MM.1S (cell line): Measurements from ENCODE around the gene TMEM121.
"Not testable (repeated sequence)": the region's sequence is repeated elsewhere in the genome, so short reads cannot be mapped to it uniquely, and the experiment has no call there.

Experiments used
- EZH2 ChIP-seq: fragments of 300-600 bp; sonication (generic); optimal IDR thresholded peaks from 2 replicates; pipeline ENCODE3; 2017; ENCODE audit warnings: low read depth, mild to moderate bottlenecking, antibody characterized with exemption, low read length, mixed read lengths
- EZH2phosphoT487 ChIP-seq: fragments of 300-600 bp; sonication (generic); IDR thresholded peaks from 2 replicates; pipeline ENCODE4 v1.6.1; 2018; ENCODE audit warnings: antibody characterized with exemption, low read length
- TF ChIP-seq, protein P1 (sequence below): fragments of 300-600 bp; sonication (generic); IDR thresholded peaks from 2 replicates; pipeline ENCODE4 v1.5.1; 2016; ENCODE audit warnings: antibody characterized with exemption, low read length, mixed read lengths

DNA sequence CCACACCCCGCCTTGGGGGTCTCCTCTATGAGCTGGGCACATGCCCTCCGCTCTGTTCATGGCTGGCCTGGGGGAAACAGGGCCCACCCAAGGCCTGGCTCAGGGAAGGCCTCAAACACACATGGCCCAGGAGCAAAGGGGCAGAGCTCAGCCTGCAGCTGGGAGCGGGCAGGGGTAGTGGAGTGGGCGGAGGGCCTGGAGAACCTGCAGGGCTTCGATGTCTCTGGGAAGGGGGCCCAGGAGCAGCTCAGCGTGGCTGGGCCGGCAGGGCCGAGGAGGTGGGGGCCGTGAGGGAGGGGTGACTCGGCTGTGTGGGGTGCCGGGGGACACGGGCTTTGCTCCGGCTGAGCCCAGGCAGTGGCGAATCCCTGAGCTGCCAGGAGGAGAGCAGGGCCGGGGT lies 47.5 kb downstream of the TMEM121 start:
- TF ChIP-seq, protein P1, sequence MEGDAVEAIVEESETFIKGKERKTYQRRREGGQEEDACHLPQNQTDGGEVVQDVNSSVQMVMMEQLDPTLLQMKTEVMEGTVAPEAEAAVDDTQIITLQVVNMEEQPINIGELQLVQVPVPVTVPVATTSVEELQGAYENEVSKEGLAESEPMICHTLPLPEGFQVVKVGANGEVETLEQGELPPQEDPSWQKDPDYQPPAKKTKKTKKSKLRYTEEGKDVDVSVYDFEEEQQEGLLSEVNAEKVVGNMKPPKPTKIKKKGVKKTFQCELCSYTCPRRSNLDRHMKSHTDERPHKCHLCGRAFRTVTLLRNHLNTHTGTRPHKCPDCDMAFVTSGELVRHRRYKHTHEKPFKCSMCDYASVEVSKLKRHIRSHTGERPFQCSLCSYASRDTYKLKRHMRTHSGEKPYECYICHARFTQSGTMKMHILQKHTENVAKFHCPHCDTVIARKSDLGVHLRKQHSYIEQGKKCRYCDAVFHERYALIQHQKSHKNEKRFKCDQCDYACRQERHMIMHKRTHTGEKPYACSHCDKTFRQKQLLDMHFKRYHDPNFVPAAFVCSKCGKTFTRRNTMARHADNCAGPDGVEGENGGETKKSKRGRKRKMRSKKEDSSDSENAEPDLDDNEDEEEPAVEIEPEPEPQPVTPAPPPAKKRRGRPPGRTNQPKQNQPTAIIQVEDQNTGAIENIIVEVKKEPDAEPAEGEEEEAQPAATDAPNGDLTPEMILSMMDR = not testable (repeated sequence)
- TF ChIP-seq EZH2, EZH2phosphoT487: not testable (repeated sequence)
